ENCODE measurements around the gene ENAH. TPM values are rescaled to one million over a fixed set of nuclear protein-coding genes. Genes with fewer than 3 reads are reported as not detected.

ENAH gene
- total RNA-seq, 1 donor from 2014 or later: 749 TPM

DNA sequence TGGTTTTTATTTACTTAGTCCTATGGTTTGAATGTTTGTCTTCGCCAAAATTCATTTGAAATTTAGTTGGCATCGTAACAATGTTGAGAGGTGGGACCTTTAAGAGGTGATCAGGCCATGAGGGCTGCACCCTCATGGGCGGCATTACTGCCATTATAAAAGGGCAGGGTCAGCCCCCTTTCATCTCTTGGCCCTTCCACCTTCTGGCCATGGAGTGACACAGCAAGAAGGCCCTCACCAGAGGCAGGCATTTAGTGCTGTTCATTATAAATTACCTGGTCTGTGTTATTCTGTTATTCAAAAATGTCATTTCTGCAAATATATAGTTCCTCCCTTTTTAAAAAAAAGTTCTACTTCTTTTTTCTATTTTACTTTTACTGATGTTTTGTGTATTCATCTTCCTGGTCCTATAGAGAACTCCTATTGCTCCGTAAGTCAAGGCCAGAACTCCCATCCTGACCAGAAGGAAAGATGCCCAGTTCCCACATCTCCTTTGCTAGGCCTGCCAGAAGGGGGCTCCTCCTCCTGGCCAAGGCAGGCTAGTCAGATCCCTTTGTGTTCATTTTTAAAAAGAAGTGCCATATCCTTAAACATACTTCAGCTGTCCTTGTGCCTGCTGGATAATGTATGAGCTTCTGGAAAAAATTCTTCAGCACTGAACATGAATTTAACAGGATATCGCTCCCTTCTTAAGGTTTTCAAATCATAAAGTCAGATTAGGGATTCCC lies 215.0 kb downstream of the ENAH start:
- Histone ChIP-seq H3K4me1 (ENCODE audit: insufficient read depth, low read length) (peaks cover under 1% of the 10 kb centered on the region), H3K27me3 (ENCODE audit: insufficient read depth, low read length) (peaks cover 12% of the 10 kb centered on the region), H3K4me3 (ENCODE audit: insufficient read depth, low read depth, low read length) (no peak overlapping the region), H4K20me1 (ENCODE audit: insufficient read depth, low read length) (no peaks in the 10 kb centered on the region), H3K79me2 (ENCODE audit: insufficient read depth, low read length) (no peaks in the 10 kb centered on the region), H3K9ac (ENCODE audit: low read length) (no peak overlapping the region), H3K27ac (ENCODE audit: low read depth, low read length) (no peak overlapping the region), H3K4me2 (ENCODE audit: low read length) (no peak overlapping the region), H2AFZ (ENCODE audit: low read depth, low read length) (no peak overlapping the region), H3K36me3 (ENCODE audit: insufficient read depth, low read length) (no peaks in the 10 kb centered on the region), H3K9me3 (ENCODE audit: insufficient read depth, low read depth, low read length) (no peaks in the 10 kb centered on the region)
- DNase-seq (ENCODE audit: low read depth): no peak
- Mint-ChIP-seq H3K27ac (ENCODE audit: unreplicated experiment) (no peak overlapping the region), H3K4me3 (ENCODE audit: unreplicated experiment) (no peak overlapping the region), H3K4me1 (ENCODE audit: low read depth, unreplicated experiment) (peaks cover 3% of the 10 kb centered on the region), H3K9me3 (ENCODE audit: unreplicated experiment) (peaks cover 1% of the 10 kb centered on the region), H3K36me3 (ENCODE audit: low read depth, unreplicated experiment) (no peaks in the 10 kb centered on the region), H3K27me3 (ENCODE audit: low read depth, unreplicated experiment) (peaks cover 8% of the 10 kb centered on the region)
- no peak for FAIRE-seq
- TF ChIP-seq EZH2 (IDR thresholded peaks at IDR 0.05; ENCODE audit: insufficient read depth, low read length): no peak
- TF ChIP-seq, protein P1, sequence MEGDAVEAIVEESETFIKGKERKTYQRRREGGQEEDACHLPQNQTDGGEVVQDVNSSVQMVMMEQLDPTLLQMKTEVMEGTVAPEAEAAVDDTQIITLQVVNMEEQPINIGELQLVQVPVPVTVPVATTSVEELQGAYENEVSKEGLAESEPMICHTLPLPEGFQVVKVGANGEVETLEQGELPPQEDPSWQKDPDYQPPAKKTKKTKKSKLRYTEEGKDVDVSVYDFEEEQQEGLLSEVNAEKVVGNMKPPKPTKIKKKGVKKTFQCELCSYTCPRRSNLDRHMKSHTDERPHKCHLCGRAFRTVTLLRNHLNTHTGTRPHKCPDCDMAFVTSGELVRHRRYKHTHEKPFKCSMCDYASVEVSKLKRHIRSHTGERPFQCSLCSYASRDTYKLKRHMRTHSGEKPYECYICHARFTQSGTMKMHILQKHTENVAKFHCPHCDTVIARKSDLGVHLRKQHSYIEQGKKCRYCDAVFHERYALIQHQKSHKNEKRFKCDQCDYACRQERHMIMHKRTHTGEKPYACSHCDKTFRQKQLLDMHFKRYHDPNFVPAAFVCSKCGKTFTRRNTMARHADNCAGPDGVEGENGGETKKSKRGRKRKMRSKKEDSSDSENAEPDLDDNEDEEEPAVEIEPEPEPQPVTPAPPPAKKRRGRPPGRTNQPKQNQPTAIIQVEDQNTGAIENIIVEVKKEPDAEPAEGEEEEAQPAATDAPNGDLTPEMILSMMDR (IDR thresholded peaks at IDR 0.05; ENCODE audit: insufficient read depth, low read depth, low read length): peak; percentile 33

Other genes starting within 250 kb of the ENAH start
- 35.0 and 42.6 TPM in 2 replicates for gene LBR, start 225.1 kb downstream of the ENAH start, total RNA-seq
- gene SRP9, start 124.7 kb upstream of the ENAH start, total RNA-seq: 269 and 275 TPM in 2 replicates
- 82.8 and 96.9 TPM in 2 replicates for gene EPHX1, start 157.0 kb upstream of the ENAH start, total RNA-seq
- gene TMEM63A, start 229.3 kb upstream of the ENAH start, total RNA-seq: 28.7 and 29.0 TPM in 2 replicates
- 4.2 and 11.8 TPM in 2 replicates for gene LEFTY1, start 236.0 kb upstream of the ENAH start, total RNA-seq